NT2/D1 (cell line): Measurements from ENCODE around the gene RAX.
"Not testable (repeated sequence)": the region's sequence is repeated elsewhere in the genome, so short reads cannot be mapped to it uniquely, and the experiment has no call there.

Experiments used
- SUZ12 ChIP-seq: IDR thresholded peaks from 2 replicates; pipeline ENCODE4 v1.6.1; 2011; ENCODE audit not compliant: insufficient read length, insufficient read depth; ENCODE audit errors: extremely low read depth
- YY1 ChIP-seq: IDR thresholded peaks from 2 replicates; pipeline ENCODE4 v1.6.1; 2011; ENCODE audit not compliant: insufficient read length, insufficient read depth
- ZNF274 ChIP-seq: IDR thresholded peaks from 2 replicates; pipeline ENCODE4 v1.6.1; 2011; ENCODE audit warnings: mild to moderate bottlenecking, low read depth, low read length

DNA sequence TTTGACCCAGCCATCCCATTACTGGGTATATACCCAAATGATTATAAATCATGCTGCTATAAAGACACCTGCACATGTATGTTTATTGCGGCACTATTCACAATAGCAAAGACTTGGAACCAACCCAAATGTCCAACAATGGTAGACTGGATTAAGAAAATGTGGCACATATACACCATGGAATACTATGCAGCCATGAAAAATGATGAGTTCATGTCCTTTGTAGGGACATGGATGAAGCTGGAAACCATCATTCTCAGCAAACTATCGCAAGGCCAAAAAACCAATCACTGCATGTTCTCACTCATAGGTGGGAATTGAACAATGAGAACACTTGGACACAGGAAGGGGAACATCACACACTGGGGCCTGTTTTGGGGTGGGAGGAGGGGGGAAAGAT, 11.0 kb downstream of the RAX start:
- TF ChIP-seq ZNF274, YY1, SUZ12: not testable (repeated sequence)
